ENCODE results near the gene DNAH12. TPM values are rescaled to one million over a fixed set of nuclear protein-coding genes. Genes with fewer than 3 reads are reported as not detected.

DNAH12 gene
- polyA plus RNA-seq, 10 donors = 0.22 to 0.67 (median 0.51) TPM

Other genes starting within 250 kb of the DNAH12 start
- gene PDE12, start 11.9 kb upstream of the DNAH12 start, polyA plus RNA-seq (ENCODE audit: insufficient read length in 10 of 10) = 1 to 10 TPM; 7.0 to 9.5 (median 8.5) TPM
- gene ARF4, start 53.0 kb upstream of the DNAH12 start, polyA plus RNA-seq (ENCODE audit: insufficient read length in 10 of 10) = 100 to 1,000 TPM; 175 to 249 (median 192) TPM
- 10 to 100 TPM; 13.3 to 20.2 (median 16.4) TPM for gene DENND6A, start 148.7 kb upstream of the DNAH12 start, polyA plus RNA-seq (ENCODE audit: insufficient read length in 10 of 10)
- 100 to 1,000 TPM in 1 of 10 donors, 10 to 100 TPM in 9; 42.2 to 103 (median 63.5) TPM for gene SLMAP, start 212.0 kb upstream of the DNAH12 start, polyA plus RNA-seq (ENCODE audit: insufficient read length in 10 of 10)

All from muscle of back (tissue), 10 donors.